ENCODE data around the gene MAN1C1.

MAN1C1 gene

GRCh38 chr1:25718732-25719131 is 102.1 kb downstream of the MAN1C1 start:
- H3K9me3 Mint-ChIP-seq, result peaks cover 5% of the 10 kb centered on the region
- no peak overlapping the region for H3K27ac Mint-ChIP-seq
- no peak overlapping the region for H3K4me3 Mint-ChIP-seq
- H3K4me1 Mint-ChIP-seq (ENCODE audit: low read depth), result peaks cover 9% of the 10 kb centered on the region
- H3K27me3 Mint-ChIP-seq, result peaks cover 13% of the 10 kb centered on the region
- no peaks in the 10 kb centered on the region for H3K36me3 Mint-ChIP-seq (ENCODE audit: low read depth)

GRCh38 chr1:25720624-25721023 is 104.0 kb downstream of the MAN1C1 start:
- Mint-ChIP-seq H3K36me3 (ENCODE audit: low read depth) (no peaks in the 10 kb centered on the region), H3K27me3 (peaks cover 16% of the 10 kb centered on the region), H3K4me3 (no peak overlapping the region), H3K4me1 (ENCODE audit: low read depth) (peaks cover 7% of the 10 kb centered on the region), H3K27ac (no peak overlapping the region), H3K9me3 (peaks cover 5% of the 10 kb centered on the region)

- Mint-ChIP-seq H3K4me1 (ENCODE audit: low read depth) (peaks cover 6% of the 10 kb centered on the region), H3K9me3 (no peaks in the 10 kb centered on the region), H3K27me3 (peaks cover 27% of the 10 kb centered on the region), H3K27ac (no peak overlapping the region), H3K36me3 (ENCODE audit: low read depth) (no peaks in the 10 kb centered on the region), H3K4me3 (no peak overlapping the region)
Observed at GRCh38 chr1:25723250-25723880, 106.8 kb downstream of the MAN1C1 start.

GRCh38 chr1:25724201-25724600 is 107.6 kb downstream of the MAN1C1 start:
- Mint-ChIP-seq H3K27ac (no peak overlapping the region), H3K4me3 (no peak overlapping the region), H3K36me3 (ENCODE audit: low read depth) (no peaks in the 10 kb centered on the region)

GRCh38 chr1:25724966-25725365 is 108.4 kb downstream of the MAN1C1 start:
- H3K9me3 Mint-ChIP-seq, result no peaks in the 10 kb centered on the region
- no peaks in the 10 kb centered on the region for H3K36me3 Mint-ChIP-seq (ENCODE audit: low read depth)
- H3K4me1 Mint-ChIP-seq (ENCODE audit: low read depth), result peaks cover 10% of the 10 kb centered on the region
- no peak overlapping the region for H3K4me3 Mint-ChIP-seq
- no peak overlapping the region for H3K27ac Mint-ChIP-seq
- H3K27me3 Mint-ChIP-seq, result peaks cover 29% of the 10 kb centered on the region

More at GRCh38 chr1:25724201-25724600, 107.6 kb downstream of the MAN1C1 start:
- H3K27me3 Mint-ChIP-seq, result peaks cover 29% of the 10 kb centered on the region
- H3K9me3 Mint-ChIP-seq, result no peaks in the 10 kb centered on the region
- H3K4me1 Mint-ChIP-seq (ENCODE audit: low read depth), result peaks cover 6% of the 10 kb centered on the region

- no peaks in the 10 kb centered on the region for H3K9me3 Mint-ChIP-seq
- no peak overlapping the region for H3K4me3 Mint-ChIP-seq
- H3K4me1 Mint-ChIP-seq (ENCODE audit: low read depth), result peaks cover 15% of the 10 kb centered on the region
- H3K27ac Mint-ChIP-seq, result no peak overlapping the region
- peaks cover 33% of the 10 kb centered on the region for H3K27me3 Mint-ChIP-seq
- H3K36me3 Mint-ChIP-seq (ENCODE audit: low read depth), result no peaks in the 10 kb centered on the region
Observed at GRCh38 chr1:25725482-25725881, 108.9 kb downstream of the MAN1C1 start.

- no peaks in the 10 kb centered on the region for H3K9me3 Mint-ChIP-seq
- H3K4me1 Mint-ChIP-seq (ENCODE audit: low read depth), result peaks cover 30% of the 10 kb centered on the region
- peaks cover 41% of the 10 kb centered on the region for H3K27me3 Mint-ChIP-seq
- no peaks in the 10 kb centered on the region for H3K36me3 Mint-ChIP-seq (ENCODE audit: low read depth)
- no peak overlapping the region for H3K27ac Mint-ChIP-seq
- no peak overlapping the region for H3K4me3 Mint-ChIP-seq
Observed at GRCh38 chr1:25727088-25727487, 110.5 kb downstream of the MAN1C1 start.

- Mint-ChIP-seq H3K9me3 (no peaks in the 10 kb centered on the region), H3K4me3 (no peak overlapping the region), H3K36me3 (ENCODE audit: low read depth) (no peaks in the 10 kb centered on the region), H3K4me1 (ENCODE audit: low read depth) (peaks cover 24% of the 10 kb centered on the region), H3K27ac (no peak overlapping the region), H3K27me3 (peaks cover 38% of the 10 kb centered on the region)
Observed at GRCh38 chr1:25727635-25728286, 111.2 kb downstream of the MAN1C1 start.

- Mint-ChIP-seq H3K4me3 (no peak overlapping the region), H3K36me3 (ENCODE audit: low read depth) (no peaks in the 10 kb centered on the region), H3K27me3 (peaks cover 44% of the 10 kb centered on the region), H3K27ac (no peak overlapping the region), H3K9me3 (no peaks in the 10 kb centered on the region), H3K4me1 (ENCODE audit: low read depth) (peaks cover 24% of the 10 kb centered on the region)
Observed at GRCh38 chr1:25728301-25728935, 111.8 kb downstream of the MAN1C1 start.

GRCh38 chr1:25729045-25729444 is 112.5 kb downstream of the MAN1C1 start:
- Mint-ChIP-seq H3K9me3 (no peaks in the 10 kb centered on the region), H3K27ac (no peak overlapping the region), H3K4me1 (ENCODE audit: low read depth) (peaks cover 24% of the 10 kb centered on the region), H3K27me3 (peaks cover 45% of the 10 kb centered on the region), H3K4me3 (no peak overlapping the region), H3K36me3 (ENCODE audit: low read depth) (no peaks in the 10 kb centered on the region)

GRCh38 chr1:25729790-25730644 is 113.4 kb downstream of the MAN1C1 start:
- peaks cover 46% of the 10 kb centered on the region for H3K27me3 Mint-ChIP-seq
- no peaks in the 10 kb centered on the region for H3K9me3 Mint-ChIP-seq
- no peak overlapping the region for H3K4me3 Mint-ChIP-seq
- H3K27ac Mint-ChIP-seq, result no peak overlapping the region
- peaks cover 24% of the 10 kb centered on the region for H3K4me1 Mint-ChIP-seq (ENCODE audit: low read depth)
- H3K36me3 Mint-ChIP-seq (ENCODE audit: low read depth), result no peaks in the 10 kb centered on the region

GRCh38 chr1:25731148-25731547 is 114.6 kb downstream of the MAN1C1 start:
- peaks cover 24% of the 10 kb centered on the region for H3K4me1 Mint-ChIP-seq (ENCODE audit: low read depth)
- no peaks in the 10 kb centered on the region for H3K9me3 Mint-ChIP-seq
- no peak overlapping the region for H3K27ac Mint-ChIP-seq
- no peaks in the 10 kb centered on the region for H3K36me3 Mint-ChIP-seq (ENCODE audit: low read depth)
- H3K4me3 Mint-ChIP-seq, result peak overlapping the region; percentile 71
- peaks cover 46% of the 10 kb centered on the region for H3K27me3 Mint-ChIP-seq

GRCh38 chr1:25731626-25732370 is 115.2 kb downstream of the MAN1C1 start:
- Mint-ChIP-seq H3K27me3 (peaks cover 46% of the 10 kb centered on the region), H3K4me1 (ENCODE audit: low read depth) (peaks cover 24% of the 10 kb centered on the region), H3K27ac (no peak overlapping the region), H3K4me3 (no peak overlapping the region), H3K36me3 (ENCODE audit: low read depth) (no peaks in the 10 kb centered on the region), H3K9me3 (no peaks in the 10 kb centered on the region)

- no peak overlapping the region for H3K27ac Mint-ChIP-seq
- H3K36me3 Mint-ChIP-seq (ENCODE audit: low read depth), result no peaks in the 10 kb centered on the region
- H3K9me3 Mint-ChIP-seq, result no peaks in the 10 kb centered on the region
- H3K4me3 Mint-ChIP-seq, result no peak overlapping the region
- peaks cover 24% of the 10 kb centered on the region for H3K4me1 Mint-ChIP-seq (ENCODE audit: low read depth)
- H3K27me3 Mint-ChIP-seq, result peaks cover 41% of the 10 kb centered on the region
Observed at GRCh38 chr1:25732821-25733220, 116.2 kb downstream of the MAN1C1 start.

All from stimulated activated naive CD8-positive, alpha-beta T cell treated with anti-CD3 and anti-CD28 coated beads, Interleukin-15, Interleukin-2, amounts not matched to agents 100 ng/mL and 50 ng/mL, for 24 hours (primary cell).